ENCODE measurements around the gene ACTR1A.
"Not testable (repeated sequence)": the region's sequence is repeated elsewhere in the genome, so short reads cannot be mapped to it uniquely, and the experiment has no call there.

Gene ACTR1A

GRCh38 chr10:102514487-102515311, 12.2 kb upstream of the ACTR1A start:
- no peak for DNase-seq

GRCh38 chr10:102511583-102512274, 9.2 kb upstream of the ACTR1A start:
- DNase-seq: no peak

GRCh38 chr10:102509387-102509786, 6.9 kb upstream of the ACTR1A start:
- DNase-seq: no peak

GRCh38 chr10:102508506-102508905, 6.0 kb upstream of the ACTR1A start:
- no peak for DNase-seq

- no peak for DNase-seq
These were observed 5.0 kb upstream of the ACTR1A start for GRCh38 chr10:102507521-102507920.

GRCh38 chr10:102505462-102506115, 3.1 kb upstream of the ACTR1A start:
- DNase-seq: no peak

GRCh38 chr10:102504976-102505300, 2.4 kb upstream of the ACTR1A start:
- no peak for DNase-seq

- no peak for DNase-seq
These were observed 1.9 kb upstream of the ACTR1A start for GRCh38 chr10:102504179-102504975.

GRCh38 chr10:102503264-102504178, 1.0 kb upstream of the ACTR1A start, which contains the start of gene SUFU:
Gene SUFU, plus strand, starts transcription at chr10:102503972. Its CDS starts 181 bp downstream, at chr10:102504153.
- DNase-seq: peak; percentile 96

GRCh38 chr10:102502029-102502336, 529 bp downstream of the ACTR1A start:
- DNase-seq: peak; percentile 90

- no peak for DNase-seq
These were observed 1.1 kb downstream of the ACTR1A start for GRCh38 chr10:102501201-102502028.

GRCh38 chr10:102500686-102501085, 1.8 kb downstream of the ACTR1A start:
- not testable (repeated sequence) for DNase-seq

GRCh38 chr10:102499356-102499755, 3.2 kb downstream of the ACTR1A start:
- DNase-seq: no peak

- no peak for DNase-seq
These were observed 5.0 kb downstream of the ACTR1A start for GRCh38 chr10:102497545-102497944.

- no peak for DNase-seq
These were observed 8.7 kb downstream of the ACTR1A start for GRCh38 chr10:102493771-102494170.

GRCh38 chr10:102492983-102493382, 9.5 kb downstream of the ACTR1A start:
- no peak for DNase-seq

- no peak for DNase-seq
These were observed 10.1 kb downstream of the ACTR1A start for GRCh38 chr10:102492344-102492939.

- DNase-seq: no peak
These were observed 11.4 kb downstream of the ACTR1A start for GRCh38 chr10:102491136-102491535.

GRCh38 chr10:102485093-102485784, 17.3 kb downstream of the ACTR1A start:
- no peak for DNase-seq

GRCh38 chr10:102484021-102484420, 18.5 kb downstream of the ACTR1A start:
- no peak for DNase-seq
